Head of caudate nucleus (tissue), 42 donors: ENCODE measurements around the gene MLXIPL.

Experiments
- DNase-seq, 42 donors: peaks; one replicate each; pipeline versions ENCODE4 v3.0.0 to v3.0.0-alpha.2; 2020 to 2021; ENCODE audit warnings: mixed read lengths in 7 of 42
- intact Hi-C: fragments of 100-400 bp; cut with DNase I; formaldehyde crosslinking; loops from one replicate; pipeline ENCODE4 v1.15.0; 2022

MLXIPL gene

GRCh38 chr7:73647725-73648592 lies 23.6 kb upstream of the MLXIPL start:
- DNase-seq = peak in 4 of 42 donors; percentile 7 to 42 (median 10)
- intact Hi-C loops = no loop called here

- no peak for DNase-seq
These were observed 22.7 kb upstream of the MLXIPL start for GRCh38 chr7:73646785-73647724.

GRCh38 chr7:73645643-73646174 lies 21.4 kb upstream of the MLXIPL start:
- intact Hi-C loops = no loop called here
- DNase-seq = no peak

More at GRCh38 chr7:73646785-73647724, 22.7 kb upstream of the MLXIPL start:
- intact Hi-C loops = no loop called here

GRCh38 chr7:73644688-73645286 lies 20.5 kb upstream of the MLXIPL start:
- intact Hi-C loops = no loop called here
- DNase-seq = no peak

- intact Hi-C loops = no loop called here
These were observed 18.5 kb upstream of the MLXIPL start for GRCh38 chr7:73642834-73643233.

GRCh38 chr7:73638911-73639310 lies 14.6 kb upstream of the MLXIPL start:
- no peak for DNase-seq
- intact Hi-C loops = no loop called here

More at GRCh38 chr7:73642834-73643233, 18.5 kb upstream of the MLXIPL start:
- DNase-seq = no peak

GRCh38 chr7:73635428-73636200 lies 11.3 kb upstream of the MLXIPL start:
- intact Hi-C loops = no loop called here
- DNase-seq = no peak

- intact Hi-C loops = no loop called here
- DNase-seq = no peak
These were observed 9.5 kb upstream of the MLXIPL start for GRCh38 chr7:73633844-73634243.

GRCh38 chr7:73633323-73633722 lies 9.0 kb upstream of the MLXIPL start:
- no peak for DNase-seq
- intact Hi-C loops = no loop called here

- DNase-seq = no peak
- intact Hi-C loops = no loop called here
These were observed 7.2 kb upstream of the MLXIPL start for GRCh38 chr7:73631558-73631957.

GRCh38 chr7:73628504-73628903 lies 4.2 kb upstream of the MLXIPL start:
- no peak for DNase-seq
- intact Hi-C loops = no loop called here

GRCh38 chr7:73626814-73627213 lies 2.5 kb upstream of the MLXIPL start:
- intact Hi-C loops = no loop called here

GRCh38 chr7:73625276-73625675 lies 954 bp upstream of the MLXIPL start:
- intact Hi-C loops = no loop called here

More at GRCh38 chr7:73626814-73627213, 2.5 kb upstream of the MLXIPL start:
- no peak for DNase-seq

GRCh38 chr7:73624669-73625001 lies 313 bp upstream of the MLXIPL start:
- DNase-seq = no peak
- intact Hi-C loops = no loop called here

More at GRCh38 chr7:73625276-73625675, 954 bp upstream of the MLXIPL start:
- DNase-seq = no peak

GRCh38 chr7:73622909-73623797 lies 1.2 kb downstream of the MLXIPL start:
- intact Hi-C loops = no loop called here
- DNase-seq = no peak

GRCh38 chr7:73622527-73622908 lies 1.8 kb downstream of the MLXIPL start:
- DNase-seq = no peak
- intact Hi-C loops = no loop called here

- no peak for DNase-seq
- intact Hi-C loops = no loop called here
These were observed 2.9 kb downstream of the MLXIPL start for GRCh38 chr7:73621168-73622063.
